Kidney (tissue), 14 donors: ENCODE data around the gene WDR77. TPM values are rescaled to one million over a fixed set of nuclear protein-coding genes. Genes with fewer than 3 reads are reported as not detected.

ENCODE experiments used
- DNase-seq, 5 donors: peaks; one replicate each; pipeline ENCODE4 v3.0.0-alpha.2; 2013 to 2020
- FAIRE-seq: peaks from 2 replicates; lab custom pipeline; 2012; peaks lifted over from hg19 to GRCh38; lab: Jason Lieb, UNC
- H3K27ac ChIP-seq, 2 donors: one replicate each; pipeline ENCODE4 v1.7.0; 2013; ENCODE audit warnings: low read depth in 2 of 2, low read length in 2 of 2, inconsistent platforms in 1 of 2
- H3K27me3 ChIP-seq: one replicate; pipeline ENCODE4 v1.7.1; 2013; ENCODE audit warnings: low read length, inconsistent platforms; ENCODE audit not compliant: control insufficient read depth, insufficient read depth
- H3K36me3 ChIP-seq, 3 donors: one replicate each; pipeline versions ENCODE4 v1.7.0 to v1.7.1; 2013; ENCODE audit warnings: low read length in 3 of 3, control low read depth in 1 of 3, inconsistent platforms in 1 of 3; ENCODE audit not compliant: insufficient read depth in 3 of 3, control insufficient read depth in 2 of 3
- H3K4me1 ChIP-seq, 3 donors: one replicate each; pipeline versions ENCODE4 v1.7.0 to v1.7.1; 2013; ENCODE audit warnings: low read length in 3 of 3, inconsistent platforms in 1 of 3, low read depth in 1 of 3; ENCODE audit not compliant: control insufficient read depth in 2 of 3, insufficient read depth in 2 of 3
- H3K4me3 ChIP-seq, 3 donors: one replicate each; pipeline versions ENCODE4 v1.7.0 to v1.8.1; 2013; ENCODE audit warnings: low read length in 3 of 3, control low read depth in 1 of 3, inconsistent platforms in 1 of 3
- H3K9ac ChIP-seq, 3 donors: one replicate each; pipeline versions ENCODE4 v1.7.0 to v1.7.1; 2013; ENCODE audit warnings: low read length in 3 of 3, control low read depth in 1 of 3, inconsistent platforms in 1 of 3
- H3K9me3 ChIP-seq, 3 donors: one replicate each; pipeline versions ENCODE4 v1.7.0 to v1.7.1; 2013; ENCODE audit warnings: low read length in 3 of 3, control low read depth in 1 of 3, inconsistent platforms in 1 of 3; ENCODE audit not compliant: control insufficient read depth in 2 of 3, insufficient read depth in 1 of 3
- intact Hi-C: fragments of 100-400 bp; cut with DNase I; formaldehyde crosslinking; loops from one replicate; pipeline ENCODE4 v1.11.1; 2022
- polyA plus RNA-seq: library from polyadenylated mRNA; stranded (reverse); fragments of 350-450 nt; fragmentation: Illumina TruSeq; extraction: RNeasy Lipid Tissue Mini Kit (QIAGEN cat#74804); gene quantifications from one replicate; pipeline ENCODE4 v1.2.3, GENCODE V29; 2014; ENCODE audit warnings: low read depth, low replicate concordance; ENCODE audit not compliant: insufficient read depth
- total RNA-seq: library from RNA; stranded (reverse); fragmentation: NEBNext Ultra II Directional; extraction: Animal tissue kit (Norgen Biotek cat#: 25700); gene quantifications from one replicate; pipeline ENCODE4 v1.2.1, GENCODE V29; 2021
- TF ChIP-seq, protein P1 (sequence below): IDR thresholded peaks from 3 replicates; pipeline ENCODE4 v1.5.1; 2012; ENCODE audit warnings: mild to moderate bottlenecking, moderate library complexity, borderline replicate concordance; ENCODE audit not compliant: insufficient read depth; ENCODE audit errors: extremely low read depth
- donor health status: control.
- donor health status: control.
- donor health status: control.
- donor health status: control.
- donor health status: control.
- donor health status: DM: yes; HTN: yes; CAD: no.
- donor health status: Normal renal cell carcinoma (clear cell type).

WDR77 gene
- total and polyA plus RNA-seq, 2 donors from 2014 or later = 26.5 to 28.2 TPM

DNA sequence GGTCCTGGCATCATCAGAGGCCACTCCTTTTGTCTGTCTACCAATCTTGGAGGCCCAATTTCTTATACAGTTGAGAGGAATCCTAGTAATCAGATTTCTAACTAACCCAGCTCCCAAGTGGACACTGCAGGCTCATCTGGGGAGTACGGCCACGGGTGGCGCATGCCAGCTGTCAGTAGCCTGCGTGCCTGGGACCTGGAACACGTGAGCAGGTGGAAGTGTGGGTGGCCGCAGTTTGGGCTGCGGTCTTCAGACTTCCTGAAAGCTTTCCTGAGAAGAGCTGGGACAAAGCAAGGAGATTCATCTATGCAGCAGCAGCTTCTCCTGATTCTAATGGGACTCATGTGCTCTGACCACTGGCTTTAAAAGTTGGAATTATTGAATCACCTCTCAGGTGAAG is 42.0 kb upstream of the WDR77 start:
- peak in 1 of 5 donors; percentile 58 for DNase-seq
- Histone ChIP-seq H3K36me3 (no peaks in the 10 kb centered on the region), H3K9ac (no peak overlapping the region), H3K4me1 (no peaks in the 10 kb centered on the region), H3K9me3 (no peaks in the 10 kb centered on the region), H3K27me3 (no peaks in the 10 kb centered on the region), H3K4me3 (no peak overlapping the region), H3K27ac (no peak overlapping the region)
- intact Hi-C loops = no loop called here
- FAIRE-seq = no peak
- TF ChIP-seq, protein P1, sequence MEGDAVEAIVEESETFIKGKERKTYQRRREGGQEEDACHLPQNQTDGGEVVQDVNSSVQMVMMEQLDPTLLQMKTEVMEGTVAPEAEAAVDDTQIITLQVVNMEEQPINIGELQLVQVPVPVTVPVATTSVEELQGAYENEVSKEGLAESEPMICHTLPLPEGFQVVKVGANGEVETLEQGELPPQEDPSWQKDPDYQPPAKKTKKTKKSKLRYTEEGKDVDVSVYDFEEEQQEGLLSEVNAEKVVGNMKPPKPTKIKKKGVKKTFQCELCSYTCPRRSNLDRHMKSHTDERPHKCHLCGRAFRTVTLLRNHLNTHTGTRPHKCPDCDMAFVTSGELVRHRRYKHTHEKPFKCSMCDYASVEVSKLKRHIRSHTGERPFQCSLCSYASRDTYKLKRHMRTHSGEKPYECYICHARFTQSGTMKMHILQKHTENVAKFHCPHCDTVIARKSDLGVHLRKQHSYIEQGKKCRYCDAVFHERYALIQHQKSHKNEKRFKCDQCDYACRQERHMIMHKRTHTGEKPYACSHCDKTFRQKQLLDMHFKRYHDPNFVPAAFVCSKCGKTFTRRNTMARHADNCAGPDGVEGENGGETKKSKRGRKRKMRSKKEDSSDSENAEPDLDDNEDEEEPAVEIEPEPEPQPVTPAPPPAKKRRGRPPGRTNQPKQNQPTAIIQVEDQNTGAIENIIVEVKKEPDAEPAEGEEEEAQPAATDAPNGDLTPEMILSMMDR = no peak

DNA sequence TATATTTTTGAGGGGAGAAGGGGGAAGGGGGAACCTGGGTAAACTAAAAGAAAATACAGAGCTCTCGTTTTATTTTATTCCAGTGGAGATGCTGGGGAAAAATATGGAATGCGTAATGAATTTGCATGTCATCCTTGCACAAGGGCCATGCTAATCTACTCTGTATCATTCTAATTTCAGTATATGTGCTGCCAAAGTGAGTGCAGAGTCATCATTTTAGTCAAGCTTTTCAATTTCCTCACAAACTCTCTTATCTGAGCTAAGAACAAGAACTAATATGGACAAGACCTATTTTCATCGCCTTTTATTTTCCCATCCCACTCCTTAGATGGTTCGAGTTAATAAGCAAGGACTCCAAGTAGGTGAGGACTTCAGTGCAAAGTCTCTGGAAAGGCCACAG is 41.2 kb upstream of the WDR77 start:
- TF ChIP-seq, protein P1 = no peak
- H3K27ac ChIP-seq = no peak overlapping the region
- no peaks in the 10 kb centered on the region for H3K27me3 ChIP-seq
- FAIRE-seq (no peak), DNase-seq (no peak)
- no peaks in the 10 kb centered on the region for H3K9me3 ChIP-seq
- intact Hi-C loops = no loop called here
- H3K4me1 ChIP-seq = no peaks in the 10 kb centered on the region
- no peaks in the 10 kb centered on the region for H3K36me3 ChIP-seq
- H3K4me3 ChIP-seq = no peak overlapping the region
- H3K9ac ChIP-seq = no peak overlapping the region

DNA sequence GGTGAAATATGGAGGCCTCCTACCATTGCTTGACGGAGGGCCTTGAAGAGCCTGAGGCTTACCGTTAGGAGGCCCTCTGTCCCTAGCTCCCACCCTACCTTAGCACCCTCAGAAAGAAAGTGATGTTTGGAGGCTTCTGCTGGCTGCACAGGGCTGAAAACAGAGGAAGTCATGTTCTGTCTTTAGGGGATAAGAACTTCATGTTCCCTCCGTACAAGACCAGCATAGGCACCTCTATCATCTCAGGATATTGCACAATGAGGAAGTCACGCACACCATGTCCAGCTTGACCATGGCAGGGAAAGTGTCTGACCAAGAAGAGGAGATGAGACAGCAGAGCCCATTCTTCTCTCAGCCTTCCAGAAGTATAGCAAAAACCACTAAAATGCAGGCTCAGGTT is 40.5 kb upstream of the WDR77 start:
- Histone ChIP-seq H3K4me3 (no peak overlapping the region), H3K4me1 (no peaks in the 10 kb centered on the region), H3K36me3 (no peaks in the 10 kb centered on the region), H3K9ac (no peak overlapping the region), H3K27ac (no peak overlapping the region), H3K9me3 (no peaks in the 10 kb centered on the region), H3K27me3 (no peaks in the 10 kb centered on the region)
- intact Hi-C loops = loop anchor here (10.0 kb wide), 1 partner anchor 265 kb away; the partner anchor contains the start of gene DDX20
- DNase-seq (no peak), FAIRE-seq (no peak)
- TF ChIP-seq, protein P1 = no peak

DNA sequence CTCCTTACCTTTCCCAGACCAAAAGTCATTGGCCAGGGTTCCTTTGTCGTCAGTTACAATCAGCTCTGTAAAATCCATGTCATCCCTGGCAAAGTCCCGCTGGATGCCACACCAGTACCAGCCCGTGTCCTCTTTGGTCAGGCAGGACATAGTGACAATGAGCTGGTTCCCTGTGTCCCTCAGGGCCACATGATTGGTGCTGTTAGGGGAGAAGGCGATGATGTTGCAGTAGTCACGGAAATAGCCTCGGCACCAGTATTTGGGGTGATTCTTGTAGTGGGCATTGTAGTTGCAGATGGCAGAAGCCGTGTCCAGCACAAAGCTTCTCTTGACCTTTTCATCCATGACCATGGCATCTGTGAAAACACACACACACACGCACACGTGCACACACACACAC is 39.6 kb upstream of the WDR77 start:
- Histone ChIP-seq H3K27ac (no peak overlapping the region), H3K9ac (no peak overlapping the region), H3K36me3 (no peaks in the 10 kb centered on the region), H3K4me1 (no peaks in the 10 kb centered on the region), H3K27me3 (no peaks in the 10 kb centered on the region), H3K9me3 (no peaks in the 10 kb centered on the region), H3K4me3 (no peak overlapping the region)
- TF ChIP-seq, protein P1 = no peak
- intact Hi-C loops = loop anchor here (10.0 kb wide), 1 partner anchor 266 kb away; the partner anchor contains the start of gene DDX20
- FAIRE-seq (no peak), DNase-seq (no peak)
